H1 (cell line): ENCODE data around the gene SNCAIP. TPM values are rescaled to one million over a fixed set of nuclear protein-coding genes. Genes with fewer than 3 reads are reported as not detected.

Experiments used
- ASH2L ChIP-seq: fragments of 200-600, 300-600 bp; sonication (generic); IDR thresholded peaks from one replicate; pipeline ENCODE4 v1.7.1; 2017; ENCODE audit warnings: low read length
- CBX5 ChIP-seq: fragments of 300-800, 300-1000 bp; sonication (generic); IDR thresholded peaks from 2 replicates; pipeline ENCODE4 v1.7.1; 2016; ENCODE audit warnings: antibody characterized with exemption, low read length, low read depth
- KDM1A ChIP-seq: fragments of 200-600, 300-600 bp; sonication (generic); IDR thresholded peaks from 2 replicates; pipeline ENCODE4 v1.7.1; 2016; ENCODE audit warnings: mild to moderate bottlenecking, low read length, borderline replicate concordance
- KDM4A ChIP-seq: IDR thresholded peaks from one replicate; pipeline ENCODE4 v1.7.1; 2012; ENCODE audit warnings: low read depth, mild to moderate bottlenecking, moderate library complexity, low read length, inconsistent platforms; ENCODE audit not compliant: severe bottlenecking
- POLR2A ChIP-seq, 2 experiments: IDR thresholded peaks; 1 replicate in 1 of 2; 2 replicates in 1 of 2; pipeline ENCODE4 v1.6.1; 2011; ENCODE audit warnings: low read depth in 2 of 2, low read length in 2 of 2, mild to moderate bottlenecking in 2 of 2; ENCODE audit errors: control extremely low read depth in 1 of 2
- YY1 ChIP-seq: IDR thresholded peaks from 2 replicates; pipeline ENCODE4 v1.6.1; 2011; ENCODE audit warnings: low read depth, mild to moderate bottlenecking, low read length
- polyA plus RNA-seq, 7 experiments: library from polyadenylated mRNA; depleted of rRNA in 3 of 7; stranded (reverse) in 5 of 7; unstranded in 2 of 7; fragments of >200 nt in 5 of 7; fragments of 200-250 nt in 2 of 7; gene quantifications; 1 replicate in 5 of 7; 2 replicates in 1 of 7; 4 replicates in 1 of 7; pipeline versions ENCODE4 v1.2.1 to v1.2.3, GENCODE V29; 2011 to 2013; ENCODE audit warnings: missing spikeins in 2 of 7, mixed read lengths in 2 of 7
- total RNA-seq: library from RNA; stranded (reverse); fragmentation: NEBNext Ultra II Directional; extraction: Animal tissue kit (Norgen Biotek cat#: 25700); gene quantifications from 2 replicates; pipeline ENCODE4 v1.2.1, GENCODE V29; 2021

The SNCAIP gene
- total and polyA plus RNA-seq, 2 of the 8 experiments (the other 6 are each of a cell fraction or from before 2014, with no cell fraction given) = 3.9 to 9.0 TPM

DNA sequence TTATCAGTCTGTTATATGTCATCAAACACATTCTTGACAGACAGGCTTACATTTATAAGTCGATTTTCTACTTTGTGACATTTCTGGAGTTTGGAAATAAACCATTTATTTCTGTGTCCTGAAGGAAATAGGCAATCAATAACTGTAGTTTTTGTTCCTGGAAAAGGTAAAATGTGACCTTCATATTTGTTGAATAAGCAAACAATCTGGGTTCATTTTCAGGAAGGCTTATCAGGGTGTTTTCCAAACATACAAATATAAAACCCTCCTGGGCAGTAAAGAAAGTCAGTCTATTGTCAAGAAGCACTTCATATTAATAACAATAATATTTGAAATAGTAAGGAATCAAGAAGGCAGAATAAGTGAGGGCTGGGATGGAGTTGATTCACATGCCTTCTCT lies 195.0 kb downstream of the SNCAIP start (continued):
- TF ChIP-seq KDM4A = no peak
- no peak for TF ChIP-seq YY1
- TF ChIP-seq KDM1A = no peak
- TF ChIP-seq ASH2L = no peak
- no peak for TF ChIP-seq CBX5
- no peak for TF ChIP-seq POLR2A (IDR thresholded peaks at IDR 0.05; ENCODE audit: control extremely low read depth in 1 of 2, low read depth in 2 of 2, low read length in 2 of 2)
